Measurements from ENCODE around the gene FAM171A2. TPM values are rescaled to one million over a fixed set of nuclear protein-coding genes. Genes with fewer than 3 reads are reported as not detected.
A peak's percentile ranks its signal among the peaks of the same experiment; 100 is the strongest.

FAM171A2 gene
- polyA plus RNA-seq, 1 donor (not counting 4 experiments of a cell fraction or from before 2014, with no cell fraction given): 0.35 TPM

DNA sequence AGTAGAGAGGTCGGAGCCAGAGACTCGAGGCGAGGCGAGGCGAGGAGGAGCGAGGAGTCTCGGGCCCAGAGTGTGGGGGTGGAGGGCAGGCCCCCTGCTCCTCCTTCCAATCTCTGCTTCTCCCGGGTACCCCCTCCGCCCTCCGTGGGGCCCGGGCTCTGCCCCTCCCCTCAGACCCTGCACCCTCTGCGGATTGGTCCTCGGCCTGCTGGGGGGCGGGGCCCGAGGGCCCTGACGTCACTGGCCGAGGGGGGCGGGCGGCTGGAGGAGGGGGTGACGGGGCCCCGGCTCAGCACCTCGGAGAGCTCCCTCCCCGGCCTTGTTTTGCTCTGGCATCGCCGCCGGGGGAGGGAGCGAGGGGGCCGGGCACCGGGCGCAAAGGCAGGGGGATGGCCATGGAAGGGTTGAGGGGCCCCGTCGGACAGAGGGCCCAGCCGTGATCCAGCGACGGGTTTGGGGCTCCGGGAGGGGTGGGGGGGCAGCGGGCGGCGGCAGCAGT, 55.3 kb downstream of the FAM171A2 start, which contains the start of gene RUNDC3A:
TSS of gene RUNDC3A (plus strand) at position 282 of the 499 bp plus-strand sequence. CDS start 232 bp downstream, outside the sequence.
- Histone ChIP-seq H3K9ac (ENCODE audit: control insufficient read depth, extremely low read depth, insufficient read depth, low read length) (no peak within 1 kb of the TSS), H3K79me2 (ENCODE audit: control insufficient read depth, insufficient read depth, low read length) (no peaks in the 10 kb centered on the region), H3K36me3 (ENCODE audit: control insufficient read depth in 2 of 2, extremely low read depth in 1 of 2, insufficient read depth in 2 of 2, low read length in 2 of 2) (no peaks in the 10 kb centered on the region), H4K20me1 (ENCODE audit: control insufficient read depth, extremely low read depth, insufficient read depth, low read length) (no peaks in the 10 kb centered on the region), H3K4me2 (ENCODE audit: control insufficient read depth, extremely low read depth, insufficient read depth, low read depth, low read length) (peak within 1 kb of the TSS; percentile 76), H3K27me3 (ENCODE audit: control insufficient read depth, extremely low read depth, insufficient read depth, low read length) (peaks cover 6% of the 10 kb centered on the region), H3K27ac (ENCODE audit: control insufficient read depth, insufficient read depth, low read length) (no peak within 1 kb of the TSS), H3K9me1 (ENCODE audit: control insufficient read depth, extremely low read depth, insufficient read depth, low read length) (no peaks in the 10 kb centered on the region), H2AFZ (ENCODE audit: control insufficient read depth, low read length) (peak within 1 kb of the TSS; percentile 30), H3K9me3 (ENCODE audit: control insufficient read depth, low read depth, low read length) (no peaks in the 10 kb centered on the region), H3K4me1 (ENCODE audit: control insufficient read depth, extremely low read depth, insufficient read depth, low read length) (peaks cover 12% of the 10 kb centered on the region), H3K4me3 (ENCODE audit: control insufficient read depth in 2 of 3, extremely low read depth in 1 of 3, insufficient read depth in 2 of 3, low read depth in 1 of 3, low read length in 3 of 3) (peak within 1 kb of the TSS; percentile 33 to 57 (median 40))
- TF ChIP-seq, protein P1, sequence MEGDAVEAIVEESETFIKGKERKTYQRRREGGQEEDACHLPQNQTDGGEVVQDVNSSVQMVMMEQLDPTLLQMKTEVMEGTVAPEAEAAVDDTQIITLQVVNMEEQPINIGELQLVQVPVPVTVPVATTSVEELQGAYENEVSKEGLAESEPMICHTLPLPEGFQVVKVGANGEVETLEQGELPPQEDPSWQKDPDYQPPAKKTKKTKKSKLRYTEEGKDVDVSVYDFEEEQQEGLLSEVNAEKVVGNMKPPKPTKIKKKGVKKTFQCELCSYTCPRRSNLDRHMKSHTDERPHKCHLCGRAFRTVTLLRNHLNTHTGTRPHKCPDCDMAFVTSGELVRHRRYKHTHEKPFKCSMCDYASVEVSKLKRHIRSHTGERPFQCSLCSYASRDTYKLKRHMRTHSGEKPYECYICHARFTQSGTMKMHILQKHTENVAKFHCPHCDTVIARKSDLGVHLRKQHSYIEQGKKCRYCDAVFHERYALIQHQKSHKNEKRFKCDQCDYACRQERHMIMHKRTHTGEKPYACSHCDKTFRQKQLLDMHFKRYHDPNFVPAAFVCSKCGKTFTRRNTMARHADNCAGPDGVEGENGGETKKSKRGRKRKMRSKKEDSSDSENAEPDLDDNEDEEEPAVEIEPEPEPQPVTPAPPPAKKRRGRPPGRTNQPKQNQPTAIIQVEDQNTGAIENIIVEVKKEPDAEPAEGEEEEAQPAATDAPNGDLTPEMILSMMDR (optimal IDR thresholded peaks at IDR 0.05 in 1 of 3, IDR thresholded peaks at IDR 0.05 in 1 of 3, conservative IDR thresholded peaks at IDR 0.05 in 1 of 3; ENCODE audit: extremely low read depth in 1 of 3, insufficient read depth in 2 of 3, low read length in 3 of 3): no peak
- no peak for TF ChIP-seq EZH2 (IDR thresholded peaks at IDR 0.05; ENCODE audit: low read length)
- dilution Hi-C loops (cut with MboI; ENCODE audit: extremely low pct_ligation_motif_present, low sequenced_read_pairs): no loop called here
- DNase-seq (ENCODE audit: low read depth, low spot score) (no peak), FAIRE-seq (no peak)

DNA sequence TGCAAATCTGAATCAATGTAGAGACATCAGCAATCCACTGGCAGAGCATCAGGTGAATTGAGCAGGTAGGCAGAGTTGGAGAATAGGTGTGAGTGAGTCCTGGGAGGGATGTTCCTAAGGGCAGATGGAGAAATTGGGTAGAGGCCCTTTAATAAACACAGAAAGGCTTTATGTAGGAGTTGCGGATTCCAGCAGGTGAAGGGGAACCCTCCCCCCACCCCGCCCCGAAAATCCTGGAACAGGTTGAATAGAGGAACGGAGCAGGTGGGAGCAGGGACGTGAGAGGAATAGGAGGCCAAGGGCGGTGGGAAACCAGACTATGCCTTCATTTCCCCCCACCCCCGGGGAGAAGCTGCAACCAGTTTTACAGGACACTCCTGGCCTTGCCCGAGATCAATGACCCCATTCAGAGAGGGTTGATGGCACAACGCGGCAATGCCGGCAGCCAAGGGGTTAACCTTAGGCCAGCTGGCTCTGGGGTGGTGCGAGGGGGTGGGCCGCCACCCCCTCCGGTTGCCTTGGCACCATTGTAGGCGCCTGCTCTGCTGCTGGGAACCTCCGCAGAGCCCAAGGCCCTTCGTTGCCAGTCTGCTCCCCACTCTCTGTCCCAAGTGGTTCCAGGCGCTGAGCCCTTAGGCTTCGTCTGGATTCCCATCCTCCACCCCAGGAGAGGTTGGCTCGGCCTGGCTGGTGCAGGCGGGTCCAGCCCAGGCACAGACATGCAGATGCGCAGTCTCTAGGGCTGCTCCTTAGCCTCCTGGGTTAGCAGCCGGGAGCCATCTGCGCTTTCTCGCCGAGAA, 56.1 kb downstream of the FAM171A2 start:
- H3K27me3 ChIP-seq (ENCODE audit: control insufficient read depth, extremely low read depth, insufficient read depth, low read length): peaks cover 4% of the 10 kb centered on the region
- no peaks in the 10 kb centered on the region for H3K9me1 ChIP-seq (ENCODE audit: control insufficient read depth, extremely low read depth, insufficient read depth, low read length)
- no peaks in the 10 kb centered on the region for H4K20me1 ChIP-seq (ENCODE audit: control insufficient read depth, extremely low read depth, insufficient read depth, low read length)
- no peak for TF ChIP-seq EZH2 (IDR thresholded peaks at IDR 0.05; ENCODE audit: low read length)
- TF ChIP-seq, protein P1 (optimal IDR thresholded peaks at IDR 0.05 in 1 of 3, IDR thresholded peaks at IDR 0.05 in 1 of 3, conservative IDR thresholded peaks at IDR 0.05 in 1 of 3; ENCODE audit: extremely low read depth in 1 of 3, insufficient read depth in 2 of 3, low read length in 3 of 3): no peak
- no peak overlapping the region for H2AFZ ChIP-seq (ENCODE audit: control insufficient read depth, low read length)
- no peak overlapping the region for H3K9ac ChIP-seq (ENCODE audit: control insufficient read depth, extremely low read depth, insufficient read depth, low read length)
- dilution Hi-C loops (cut with MboI; ENCODE audit: extremely low pct_ligation_motif_present, low sequenced_read_pairs): no loop called here
- peak overlapping the region; percentile 76 for H3K4me2 ChIP-seq (ENCODE audit: control insufficient read depth, extremely low read depth, insufficient read depth, low read depth, low read length)
- FAIRE-seq: no peak
- peaks cover 12% of the 10 kb centered on the region for H3K4me1 ChIP-seq (ENCODE audit: control insufficient read depth, extremely low read depth, insufficient read depth, low read length)
- peak overlapping the region in 2 of 3 experiments; percentile 33 to 45 for H3K4me3 ChIP-seq (ENCODE audit: control insufficient read depth in 2 of 3, extremely low read depth in 1 of 3, insufficient read depth in 2 of 3, low read depth in 1 of 3, low read length in 3 of 3)
- H3K9me3 ChIP-seq (ENCODE audit: control insufficient read depth, low read depth, low read length): no peaks in the 10 kb centered on the region
- no peak for DNase-seq (ENCODE audit: low read depth, low spot score)
- H3K79me2 ChIP-seq (ENCODE audit: control insufficient read depth, insufficient read depth, low read length): no peaks in the 10 kb centered on the region
- H3K27ac ChIP-seq (ENCODE audit: control insufficient read depth, insufficient read depth, low read length): no peak overlapping the region
- H3K36me3 ChIP-seq (ENCODE audit: control insufficient read depth in 2 of 2, extremely low read depth in 1 of 2, insufficient read depth in 2 of 2, low read length in 2 of 2): no peaks in the 10 kb centered on the region

Data from keratinocyte (primary cell).